Ectodermal cell (in vitro differentiated cells): ENCODE measurements around the gene KDM3A. TPM values are rescaled to one million over a fixed set of nuclear protein-coding genes. Genes with fewer than 3 reads are reported as not detected.

Source experiments
- H3K27ac ChIP-seq: 2 replicates; pipeline ENCODE4 v1.7.0; 2013; ENCODE audit warnings: mild to moderate bottlenecking, low read depth, low read length; ENCODE audit not compliant: insufficient read depth, poor library complexity, severe bottlenecking
- H3K27me3 ChIP-seq: 2 replicates; pipeline ENCODE4 v1.7.0; 2013; ENCODE audit warnings: mild to moderate bottlenecking, low read length; ENCODE audit not compliant: insufficient read depth, control insufficient read depth, poor library complexity, severe bottlenecking
- H3K36me3 ChIP-seq: one replicate; pipeline ENCODE4 v1.7.0; 2013; ENCODE audit warnings: low read length; ENCODE audit not compliant: control insufficient read depth, insufficient read depth
- H3K4me1 ChIP-seq: one replicate; pipeline ENCODE4 v1.7.0; 2013; ENCODE audit warnings: low read length; ENCODE audit not compliant: control insufficient read depth, insufficient read depth
- H3K4me3 ChIP-seq: 2 replicates; pipeline ENCODE4 v1.7.0; 2013; ENCODE audit warnings: low read depth, low read length, control low read depth; ENCODE audit not compliant: insufficient read depth
- H3K9me3 ChIP-seq: 2 replicates; pipeline ENCODE4 v1.7.0; 2013; ENCODE audit warnings: mild to moderate bottlenecking, low read length, moderate library complexity; ENCODE audit not compliant: control insufficient read depth
- WGBS, 2 experiments: methylation state at CpG; one replicate each; pipeline ENCODE4 v1.1.7; 2013; ENCODE audit warnings: missing lambda C conversion rate in 2 of 2; 5-methylcytosine and 5-hydroxymethylcytosine counted together
- polyA plus RNA-seq, 4 experiments: library from polyadenylated mRNA; stranded (reverse); fragments of 50-300 nt; gene quantifications; one replicate each; pipeline ENCODE4 v1.2.3, GENCODE V29; 2013

The KDM3A gene, protein sequence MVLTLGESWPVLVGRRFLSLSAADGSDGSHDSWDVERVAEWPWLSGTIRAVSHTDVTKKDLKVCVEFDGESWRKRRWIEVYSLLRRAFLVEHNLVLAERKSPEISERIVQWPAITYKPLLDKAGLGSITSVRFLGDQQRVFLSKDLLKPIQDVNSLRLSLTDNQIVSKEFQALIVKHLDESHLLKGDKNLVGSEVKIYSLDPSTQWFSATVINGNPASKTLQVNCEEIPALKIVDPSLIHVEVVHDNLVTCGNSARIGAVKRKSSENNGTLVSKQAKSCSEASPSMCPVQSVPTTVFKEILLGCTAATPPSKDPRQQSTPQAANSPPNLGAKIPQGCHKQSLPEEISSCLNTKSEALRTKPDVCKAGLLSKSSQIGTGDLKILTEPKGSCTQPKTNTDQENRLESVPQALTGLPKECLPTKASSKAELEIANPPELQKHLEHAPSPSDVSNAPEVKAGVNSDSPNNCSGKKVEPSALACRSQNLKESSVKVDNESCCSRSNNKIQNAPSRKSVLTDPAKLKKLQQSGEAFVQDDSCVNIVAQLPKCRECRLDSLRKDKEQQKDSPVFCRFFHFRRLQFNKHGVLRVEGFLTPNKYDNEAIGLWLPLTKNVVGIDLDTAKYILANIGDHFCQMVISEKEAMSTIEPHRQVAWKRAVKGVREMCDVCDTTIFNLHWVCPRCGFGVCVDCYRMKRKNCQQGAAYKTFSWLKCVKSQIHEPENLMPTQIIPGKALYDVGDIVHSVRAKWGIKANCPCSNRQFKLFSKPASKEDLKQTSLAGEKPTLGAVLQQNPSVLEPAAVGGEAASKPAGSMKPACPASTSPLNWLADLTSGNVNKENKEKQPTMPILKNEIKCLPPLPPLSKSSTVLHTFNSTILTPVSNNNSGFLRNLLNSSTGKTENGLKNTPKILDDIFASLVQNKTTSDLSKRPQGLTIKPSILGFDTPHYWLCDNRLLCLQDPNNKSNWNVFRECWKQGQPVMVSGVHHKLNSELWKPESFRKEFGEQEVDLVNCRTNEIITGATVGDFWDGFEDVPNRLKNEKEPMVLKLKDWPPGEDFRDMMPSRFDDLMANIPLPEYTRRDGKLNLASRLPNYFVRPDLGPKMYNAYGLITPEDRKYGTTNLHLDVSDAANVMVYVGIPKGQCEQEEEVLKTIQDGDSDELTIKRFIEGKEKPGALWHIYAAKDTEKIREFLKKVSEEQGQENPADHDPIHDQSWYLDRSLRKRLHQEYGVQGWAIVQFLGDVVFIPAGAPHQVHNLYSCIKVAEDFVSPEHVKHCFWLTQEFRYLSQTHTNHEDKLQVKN (N-terminal part only)
- polyA plus RNA-seq (2013, experiment 1 of 4): 36.4 TPM
- 39.4 TPM for polyA plus RNA-seq (2013, experiment 2 of 4)
- 28.0 TPM for polyA plus RNA-seq (2013, experiment 3 of 4)
- 33.9 TPM for polyA plus RNA-seq (2013, experiment 4 of 4)

DNA sequence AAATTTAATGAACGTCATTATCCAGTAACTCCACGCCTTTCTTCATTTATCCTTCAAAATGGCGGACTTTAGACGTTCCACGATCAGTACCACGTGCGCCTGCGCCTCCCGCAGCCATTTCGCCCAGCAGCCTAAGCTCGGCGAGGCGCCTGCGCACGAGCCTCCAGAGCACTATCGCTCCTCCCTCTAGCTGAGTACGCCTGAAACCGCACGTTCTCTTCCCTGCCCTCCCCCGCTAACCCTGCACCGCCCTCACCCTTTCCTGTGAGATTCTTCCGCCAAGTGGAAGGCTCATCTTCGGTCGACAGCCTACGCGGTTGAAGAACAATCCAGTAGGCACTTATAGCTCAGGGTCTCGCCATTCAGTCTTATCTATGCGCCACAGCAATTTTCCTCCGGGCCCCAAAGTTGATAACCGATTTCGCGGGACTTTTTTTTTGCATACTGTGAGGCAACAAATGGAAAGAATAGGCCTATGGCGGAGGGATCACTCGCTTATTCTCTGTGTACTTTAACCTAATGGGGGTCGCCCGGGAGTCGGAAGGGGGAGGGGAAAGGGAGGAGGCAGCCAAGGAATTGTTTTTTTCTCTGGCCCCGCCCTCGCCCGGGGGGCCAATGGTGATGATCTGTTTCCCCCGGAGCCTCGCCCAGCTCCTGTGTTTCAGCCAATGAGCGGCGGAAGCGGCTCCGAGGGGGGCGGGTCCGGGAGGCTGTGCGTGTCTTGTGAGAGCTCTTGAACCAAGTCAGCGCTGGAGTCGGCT, at the start of gene KDM3A:
KDM3A (plus strand) TSS at position 741 of the 761 bp plus-strand sequence. CDS start 677 bp downstream, outside the sequence.
- Histone ChIP-seq H3K4me3 (peak within 1 kb of the TSS; percentile 69), H3K9me3 (peaks cover 4% of the 10 kb centered on the region), H3K27ac (peak within 1 kb of the TSS; percentile 99), H3K4me1 (peaks cover 10% of the 10 kb centered on the region), H3K27me3 (no peaks in the 10 kb centered on the region), H3K36me3 (no peaks in the 10 kb centered on the region)
- 0 to 1% methylated on average over 51 of the region's 51 CpGs for WGBS, 2 experiments

DNA sequence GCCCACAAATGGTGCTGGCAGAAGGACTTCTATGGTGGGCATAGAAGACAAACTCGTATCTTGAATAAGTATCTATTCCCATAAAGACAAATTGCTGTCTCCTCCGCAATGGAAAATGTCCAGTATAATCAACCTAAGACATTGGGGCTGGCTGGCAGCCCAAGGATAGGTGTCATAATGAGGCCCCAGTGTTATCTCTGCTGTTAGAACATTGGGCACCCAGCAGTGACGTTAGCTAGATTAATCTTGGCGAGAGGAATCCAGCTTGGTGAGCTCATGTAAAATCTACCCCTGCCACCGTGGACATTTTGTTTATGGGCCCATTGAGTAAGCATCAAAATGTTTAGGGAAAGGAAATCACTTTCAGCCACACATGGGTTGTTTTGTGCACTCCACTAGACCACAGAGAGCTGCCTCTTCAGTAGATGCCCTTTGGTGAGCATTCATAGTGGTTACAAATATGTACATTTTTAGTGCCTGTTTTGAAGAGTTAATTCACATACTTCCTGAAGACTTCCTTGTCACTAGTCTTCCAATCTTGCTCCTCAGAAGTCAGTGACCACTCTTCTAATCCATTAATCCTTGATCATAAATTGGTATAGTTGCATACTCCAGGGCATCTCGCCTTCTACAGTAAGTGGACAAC, 48.2 kb upstream of the KDM3A start:
- H3K4me3 ChIP-seq: no peak overlapping the region
- H3K9me3 ChIP-seq: no peaks in the 10 kb centered on the region
- no peaks in the 10 kb centered on the region for H3K36me3 ChIP-seq
- H3K27me3 ChIP-seq: no peaks in the 10 kb centered on the region
- 90 to 92% methylated on average over 6 of the region's 6 CpGs for WGBS, 2 experiments
- no peaks in the 10 kb centered on the region for H3K4me1 ChIP-seq
- no peak overlapping the region for H3K27ac ChIP-seq

DNA sequence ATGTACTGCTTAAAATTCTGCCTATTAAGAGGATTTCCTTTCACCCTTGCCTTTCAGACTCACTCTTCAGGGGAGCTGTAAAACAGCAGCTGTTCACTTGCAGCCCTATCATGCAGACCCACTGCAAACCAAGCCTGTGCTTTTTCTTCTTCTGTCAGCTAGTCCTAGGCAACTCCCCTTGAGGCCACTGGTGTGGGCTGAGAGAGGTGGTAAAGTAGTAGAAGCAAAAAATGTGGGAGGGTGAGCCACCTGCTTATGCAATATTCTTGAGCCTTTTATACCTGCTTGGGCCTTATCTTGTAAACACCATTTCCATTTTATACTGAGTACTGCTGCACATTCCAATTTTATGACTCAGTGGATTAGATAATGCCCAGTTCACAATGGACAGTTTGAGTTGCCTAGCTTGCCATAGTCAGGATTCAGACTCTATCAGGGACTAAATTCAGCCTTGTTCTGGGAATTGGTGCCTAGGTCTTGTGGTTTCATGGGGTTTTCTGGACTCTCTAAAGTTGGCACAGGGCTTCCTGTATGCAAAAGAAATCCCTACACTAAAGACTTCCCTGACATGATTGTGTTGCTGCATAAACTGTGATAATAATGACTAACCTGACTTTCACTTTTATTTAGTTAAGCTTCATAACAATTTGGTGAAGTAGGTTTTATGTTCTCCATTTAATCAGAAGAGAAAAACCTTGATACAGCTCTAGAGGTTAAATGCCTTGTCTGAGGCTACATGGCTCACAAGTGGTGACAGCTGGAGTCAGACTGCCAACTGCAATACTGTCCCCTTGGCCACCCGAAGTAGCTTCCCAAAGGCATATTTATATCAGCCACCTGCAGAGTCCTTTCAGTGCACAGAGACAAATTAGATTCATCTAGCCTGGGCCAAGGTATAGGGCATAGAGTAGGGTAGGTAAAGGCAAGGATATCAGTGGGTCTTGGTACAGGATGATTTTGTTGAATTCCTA, 47.4 kb upstream of the KDM3A start:
- no peaks in the 10 kb centered on the region for H3K36me3 ChIP-seq
- no peaks in the 10 kb centered on the region for H3K4me1 ChIP-seq
- H3K4me3 ChIP-seq: no peak overlapping the region
- no peak overlapping the region for H3K27ac ChIP-seq
- H3K9me3 ChIP-seq: no peaks in the 10 kb centered on the region
- WGBS, 2 experiments: 85% methylated on average over 1 of the region's 1 CpG
- H3K27me3 ChIP-seq: no peaks in the 10 kb centered on the region

DNA sequence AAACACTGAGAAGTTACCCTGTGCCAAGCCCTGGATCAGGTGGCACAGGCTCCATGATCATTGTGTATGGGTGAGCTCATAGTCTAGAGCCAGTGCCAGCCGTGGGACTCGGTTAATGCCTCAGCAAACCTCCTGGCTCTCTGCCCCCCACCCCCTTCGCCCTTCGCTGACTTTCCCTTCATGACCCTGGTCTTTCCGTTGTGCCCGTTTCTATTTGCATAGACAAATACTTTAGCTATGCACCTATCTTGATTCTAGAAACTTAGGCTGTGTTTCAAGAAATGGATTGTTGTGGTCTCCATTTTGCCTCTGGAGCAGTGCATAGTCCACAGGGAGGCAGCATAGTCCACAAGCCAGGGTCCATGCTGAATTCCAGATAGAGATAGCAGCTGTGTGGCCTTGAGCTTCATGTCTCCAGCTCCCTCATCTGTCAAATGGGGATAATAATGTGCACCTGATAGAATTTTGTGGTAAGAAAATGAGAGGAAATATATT, 44.8 kb upstream of the KDM3A start:
- Histone ChIP-seq H3K9me3 (no peaks in the 10 kb centered on the region), H3K36me3 (no peaks in the 10 kb centered on the region), H3K4me1 (no peaks in the 10 kb centered on the region), H3K4me3 (no peak overlapping the region), H3K27ac (no peak overlapping the region), H3K27me3 (no peaks in the 10 kb centered on the region)
- 91 to 93% methylated on average over 6 of the region's 6 CpGs for WGBS, 2 experiments

DNA sequence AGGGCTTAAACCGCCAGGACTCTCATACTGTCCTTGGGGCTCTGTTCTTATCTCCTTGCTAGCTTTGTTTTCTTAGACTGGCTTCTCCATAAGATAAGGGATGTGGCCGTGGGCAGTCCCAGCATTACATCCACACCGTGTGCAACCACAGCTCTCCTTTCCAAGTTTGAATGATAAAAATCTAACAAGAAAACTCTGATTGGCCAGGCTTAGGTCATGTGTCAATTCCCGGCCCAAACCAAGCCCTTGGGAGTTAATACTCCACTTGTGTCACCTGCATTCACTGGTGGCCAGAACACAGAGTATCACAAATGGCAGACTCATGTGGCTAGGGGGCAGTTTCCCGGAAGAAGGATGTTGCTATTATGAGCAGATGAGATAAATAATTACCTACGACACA, 43.2 kb upstream of the KDM3A start:
- no peaks in the 10 kb centered on the region for H3K36me3 ChIP-seq
- no peak overlapping the region for H3K4me3 ChIP-seq
- H3K4me1 ChIP-seq: no peaks in the 10 kb centered on the region
- H3K9me3 ChIP-seq: no peaks in the 10 kb centered on the region
- 90 to 92% methylated on average over 6 of the region's 6 CpGs for WGBS, 2 experiments
- no peak overlapping the region for H3K27ac ChIP-seq
- H3K27me3 ChIP-seq: no peaks in the 10 kb centered on the region

DNA sequence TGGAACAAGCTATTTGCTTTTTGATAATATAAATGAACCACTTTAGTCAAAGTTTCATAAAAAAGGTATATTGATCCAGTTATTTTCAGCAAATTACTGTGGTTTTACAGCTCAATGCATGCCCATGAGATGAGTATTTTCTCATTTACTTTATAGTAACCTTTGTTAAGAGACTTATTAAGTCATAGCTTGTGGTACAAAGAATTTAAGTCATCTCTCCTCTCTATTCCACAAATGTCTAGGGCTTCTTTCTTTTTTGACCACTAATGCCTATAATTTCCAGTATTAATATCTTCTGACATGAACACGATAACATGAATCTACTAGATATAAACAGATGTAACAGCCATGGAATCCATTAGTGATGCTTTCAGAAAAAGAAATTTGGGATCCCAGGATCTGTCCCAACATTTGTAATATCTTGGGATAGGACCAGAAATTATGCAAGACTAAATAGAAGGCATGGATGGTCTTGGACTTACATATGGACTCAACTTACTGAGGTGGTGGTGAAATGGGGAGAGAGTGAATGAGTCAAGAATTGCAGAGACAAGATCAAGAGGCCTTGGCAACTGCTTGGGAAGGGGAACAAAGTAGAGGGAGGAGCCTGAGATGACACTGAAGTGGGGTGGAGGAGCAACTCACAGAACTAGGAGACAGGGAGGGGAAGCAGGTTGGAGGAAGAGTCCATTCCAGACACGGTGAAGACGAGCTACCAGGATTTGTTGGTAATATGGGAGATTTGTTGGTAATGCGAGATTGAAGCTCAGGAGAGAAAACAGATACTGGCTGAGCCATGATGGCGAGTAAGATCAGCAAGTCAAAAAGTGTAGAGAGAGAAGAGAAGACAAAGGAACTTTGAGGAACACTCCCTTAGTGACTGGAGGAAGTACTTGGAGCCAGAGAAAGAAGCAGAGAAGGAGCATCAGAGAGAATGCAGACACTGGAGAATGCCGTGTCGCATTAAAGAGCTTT, 42.4 kb upstream of the KDM3A start:
- Histone ChIP-seq H3K4me1 (no peaks in the 10 kb centered on the region), H3K27me3 (no peaks in the 10 kb centered on the region), H3K9me3 (no peaks in the 10 kb centered on the region), H3K36me3 (no peaks in the 10 kb centered on the region), H3K27ac (no peak overlapping the region), H3K4me3 (no peak overlapping the region)
- 93 to 94% methylated on average over 7 of the region's 7 CpGs for WGBS, 2 experiments

DNA sequence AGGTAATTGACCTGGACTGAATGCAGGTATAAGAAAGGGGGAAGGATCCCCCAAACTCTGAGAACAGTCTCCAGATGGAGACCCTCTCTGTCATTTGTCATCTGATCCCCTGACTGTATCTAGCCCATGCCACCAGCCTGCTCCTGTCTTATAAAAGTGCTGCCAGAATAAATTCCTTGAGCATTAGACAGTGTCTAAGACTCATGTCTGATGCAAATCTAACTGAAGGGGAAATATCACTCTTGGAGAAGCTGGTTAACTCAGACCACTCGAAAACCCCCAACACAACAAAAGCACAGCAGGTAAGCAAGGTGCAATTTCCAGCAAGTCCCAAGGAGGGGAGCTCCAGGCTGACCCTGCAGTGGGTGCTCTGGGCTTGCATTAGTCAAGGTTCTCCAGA, 40.9 kb upstream of the KDM3A start:
- H3K27me3 ChIP-seq: no peaks in the 10 kb centered on the region
- H3K36me3 ChIP-seq: no peaks in the 10 kb centered on the region
- no peaks in the 10 kb centered on the region for H3K9me3 ChIP-seq
- no peak overlapping the region for H3K27ac ChIP-seq
- 80 to 86% methylated on average over 1 of the region's 1 CpG for WGBS, 2 experiments
- H3K4me3 ChIP-seq: no peak overlapping the region
- H3K4me1 ChIP-seq: no peaks in the 10 kb centered on the region

DNA sequence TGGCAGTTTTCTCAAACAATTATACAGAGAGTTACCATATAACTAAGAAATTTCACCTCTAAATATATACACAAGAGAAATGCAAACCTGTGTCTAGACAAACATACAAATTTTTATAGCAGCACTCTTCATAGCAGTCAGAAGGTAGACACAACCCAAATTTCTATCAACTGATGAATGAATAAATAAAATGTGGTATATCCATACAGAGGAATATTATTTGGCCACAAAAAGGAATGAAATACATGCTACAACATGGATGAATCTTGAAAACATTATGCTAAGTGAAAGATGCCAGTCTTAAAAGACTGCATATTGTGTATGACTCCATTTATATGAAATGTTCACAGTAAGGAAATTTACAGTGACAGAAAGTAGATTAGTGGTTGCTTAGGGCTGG, 30.6 kb upstream of the KDM3A start:
- Histone ChIP-seq H3K36me3 (no peaks in the 10 kb centered on the region), H3K4me3 (no peak overlapping the region), H3K9me3 (no peaks in the 10 kb centered on the region), H3K27me3 (no peaks in the 10 kb centered on the region), H3K27ac (no peak overlapping the region), H3K4me1 (peaks cover 5% of the 10 kb centered on the region)
